HepG2 (cell line): Measurements from ENCODE around the gene CAPZA1. TPM values are rescaled to one million over a fixed set of nuclear protein-coding genes. Genes with fewer than 3 reads are reported as not detected.

Source experiments
- ELF1 ChIP-seq: sonication (generic); formaldehyde crosslinking; IDR thresholded peaks from 2 replicates; pipeline ENCODE4 v1.4.0; 2020; ENCODE audit warnings: missing genetic modification reagents
- GABPB1 ChIP-seq: IDR thresholded peaks from 2 replicates; pipeline ENCODE4 v1.6.1; 2016; ENCODE audit warnings: mild to moderate bottlenecking, missing genetic modification reagents, moderate library complexity, missing compliant biosample characterization
- IRX3 ChIP-seq: sonication (generic); formaldehyde crosslinking; IDR thresholded peaks from 2 replicates; pipeline ENCODE4 v1.8.1; 2023; ENCODE audit warnings: mild to moderate bottlenecking, low read depth, missing genetic modification reagents, borderline replicate concordance
- ISX ChIP-seq: sonication (generic); formaldehyde crosslinking; conservative IDR thresholded peaks from 2 replicates; pipeline ENCODE4 v1.5.0; 2020; ENCODE audit warnings: missing genetic modification reagents
- KDM6A ChIP-seq: IDR thresholded peaks from 2 replicates; pipeline ENCODE4 v1.6.1; 2016; ENCODE audit warnings: low read depth
- MBD4 ChIP-seq: IDR thresholded peaks from 2 replicates; pipeline ENCODE4 v1.6.1; 2012; ENCODE audit warnings: low read length, inconsistent platforms, borderline replicate concordance
- MTA1 ChIP-seq: sonication (generic); formaldehyde crosslinking; IDR thresholded peaks from 2 replicates; pipeline ENCODE4 v1.4.0; 2020; ENCODE audit warnings: missing genetic modification reagents, mild to moderate bottlenecking, borderline replicate concordance
- NCOA1 ChIP-seq: sonication (generic); formaldehyde crosslinking; IDR thresholded peaks from 2 replicates; pipeline ENCODE4 v1.9.0; 2021; ENCODE audit warnings: missing genetic modification reagents
- NFIC ChIP-seq: IDR thresholded peaks from 2 replicates; pipeline ENCODE4 v1.6.1; 2012; ENCODE audit warnings: mild to moderate bottlenecking, low read length, inconsistent platforms
- NONO ChIP-seq, 2 experiments: fragments of 450-650 bp in 1 of 2; sonication (generic) in 1 of 2; formaldehyde crosslinking in 1 of 2; IDR thresholded peaks in 1 of 2; conservative IDR thresholded peaks in 1 of 2; 2 replicates each; pipeline versions ENCODE4 v1.6.1 to v1.8.0; 2017 to 2022; ENCODE audit warnings: mild to moderate bottlenecking in 1 of 2, missing genetic modification reagents in 1 of 2, moderate library complexity in 1 of 2
- PATZ1 ChIP-seq: sonication (generic); formaldehyde crosslinking; IDR thresholded peaks from 2 replicates; pipeline ENCODE4 v1.4.0; 2020; ENCODE audit warnings: missing genetic modification reagents
- PHF21A ChIP-seq: sonication (generic); formaldehyde crosslinking; IDR thresholded peaks from 2 replicates; pipeline ENCODE4 v1.5.0; 2020; ENCODE audit warnings: mild to moderate bottlenecking, missing genetic modification reagents
- PLRG1 ChIP-seq: fragments of 450-650 bp; conservative IDR thresholded peaks from 2 replicates; pipeline ENCODE4 v1.6.1; 2016
- PRMT3 ChIP-seq: sonication (generic); formaldehyde crosslinking; IDR thresholded peaks from 2 replicates; pipeline ENCODE4 v1.8.1; 2022; ENCODE audit warnings: low read depth, mild to moderate bottlenecking, moderate library complexity, missing genetic modification reagents, borderline replicate concordance
- SKI ChIP-seq: fragments of 450-650 bp; IDR thresholded peaks from one replicate; pipeline ENCODE4 v1.6.1; 2018; ENCODE audit warnings: mild to moderate bottlenecking; ENCODE audit not compliant: partially characterized antibody
- SNRNP70 ChIP-seq: fragments of 200-400 bp; formaldehyde crosslinking; IDR thresholded peaks from 2 replicates; pipeline ENCODE4 v1.6.1; 2017; ENCODE audit warnings: mild to moderate bottlenecking, low read depth, low read length, moderate library complexity
- SP5 ChIP-seq: IDR thresholded peaks from 2 replicates; pipeline ENCODE4 v1.6.1; 2016; ENCODE audit warnings: low read depth, borderline replicate concordance
- TRIM24 ChIP-seq: sonication (generic); formaldehyde crosslinking; IDR thresholded peaks from 2 replicates; pipeline ENCODE4 v1.8.0; 2022; ENCODE audit warnings: mild to moderate bottlenecking, missing genetic modification reagents
- TSC22D2 ChIP-seq: sonication (generic); formaldehyde crosslinking; IDR thresholded peaks from 2 replicates; pipeline ENCODE4 v1.5.1; 2020; ENCODE audit warnings: missing genetic modification reagents, mild to moderate bottlenecking, borderline replicate concordance
- ZBTB34 ChIP-seq: sonication (generic); formaldehyde crosslinking; IDR thresholded peaks from 2 replicates; pipeline ENCODE4 v1.8.0; 2022; ENCODE audit warnings: mild to moderate bottlenecking, missing genetic modification reagents
- ZFP1 ChIP-seq: IDR thresholded peaks from 2 replicates; pipeline ENCODE4 v1.6.1; 2016
- ZFP36L1 ChIP-seq: sonication (generic); formaldehyde crosslinking; IDR thresholded peaks from 2 replicates; pipeline ENCODE4 v1.8.0; 2022; ENCODE audit warnings: mild to moderate bottlenecking, missing genetic modification reagents, moderate library complexity
- ZNF34 ChIP-seq: sonication (generic); formaldehyde crosslinking; IDR thresholded peaks from 2 replicates; pipeline ENCODE4 v1.4.0; 2020; ENCODE audit warnings: mild to moderate bottlenecking, missing genetic modification reagents, borderline replicate concordance
- ZNF883 ChIP-seq: sonication (generic); formaldehyde crosslinking; IDR thresholded peaks from 2 replicates; pipeline ENCODE4 v1.5.1; 2020; ENCODE audit warnings: mild to moderate bottlenecking, missing genetic modification reagents; ENCODE audit errors: not compliant biosample characterization
- polyA plus RNA-seq, 8 experiments: library from polyadenylated mRNA; depleted of rRNA in 3 of 8; stranded (reverse) in 7 of 8; unstranded in 1 of 8; fragments of >200 nt; fragmentation: Illumina TruSeq in 4 of 8; extraction: Trizol in 4 of 8; gene quantifications; 2 replicates each; pipeline versions ENCODE4 v1.2.1 to v1.2.3, GENCODE V29; 2011 to 2016; ENCODE audit warnings: low read depth in 4 of 8, missing spikeins in 1 of 8, mixed read lengths in 1 of 8; ENCODE audit not compliant: insufficient read depth in 1 of 8
- total RNA-seq, 5 experiments: library from RNA; depleted of rRNA; stranded (reverse); fragments of >200 nt; fragmentation: Illumina TruSeq; extraction: Trizol; gene quantifications; 2 replicates each; pipeline ENCODE4 v1.2.3, GENCODE V29; 2016; ENCODE audit warnings: low read depth in 1 of 5
- TF ChIP-seq, protein P1 (sequence below): sonication (generic); formaldehyde crosslinking; IDR thresholded peaks from 2 replicates; pipeline ENCODE4 v1.4.0; 2020; ENCODE audit warnings: missing genetic modification reagents

The CAPZA1 gene
- total and polyA plus RNA-seq, 2 of the 13 experiments (the other 11 are each of a cell fraction or from before 2014, with no cell fraction given) = 67.0 to 117 TPM

DNA sequence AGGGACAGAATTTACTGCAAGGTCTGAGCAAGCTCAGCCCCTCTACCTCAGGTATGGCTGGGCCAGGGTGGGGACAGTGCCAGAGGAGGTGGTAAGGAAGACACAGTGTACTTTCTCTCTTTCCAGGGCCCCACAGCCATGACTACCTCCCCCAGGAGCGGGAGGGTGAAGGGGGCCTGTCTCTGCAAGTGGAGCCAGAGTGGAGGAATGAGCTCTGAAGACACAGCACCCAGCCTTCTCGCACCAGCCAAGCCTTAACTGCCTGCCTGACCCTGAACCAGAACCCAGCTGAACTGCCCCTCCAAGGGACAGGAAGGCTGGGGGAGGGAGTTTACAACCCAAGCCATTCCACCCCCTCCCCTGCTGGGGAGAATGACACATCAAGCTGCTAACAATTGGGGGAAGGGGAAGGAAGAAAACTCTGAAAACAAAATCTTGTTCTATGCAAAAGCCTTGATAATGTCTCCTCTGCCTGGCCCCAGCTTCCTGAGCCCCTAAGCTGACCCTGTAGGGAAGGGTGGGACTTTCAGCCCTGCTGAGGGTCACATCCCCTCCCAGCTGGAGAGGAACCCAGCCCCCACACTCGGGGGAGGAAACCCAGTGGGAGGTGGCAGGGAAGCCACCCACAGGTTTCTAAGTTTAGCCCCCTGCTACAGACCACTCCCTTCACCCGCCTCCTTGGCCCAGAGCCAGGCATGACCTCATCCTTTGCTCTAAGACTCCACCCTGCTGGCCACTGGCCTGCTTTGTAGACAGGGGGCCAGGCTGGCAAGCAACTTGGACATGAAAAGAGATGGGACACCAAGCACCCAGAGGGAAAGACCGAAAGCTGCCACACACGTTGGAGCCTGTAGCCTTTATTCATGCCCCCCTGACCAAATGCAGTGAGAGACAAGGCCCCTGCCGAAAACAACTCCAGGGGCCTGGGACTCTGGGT lies 80.9 kb downstream of the CAPZA1 start (continued):
- TF ChIP-seq ZBTB34 (CRISPR knock-in tag) (no peak), ZFP36L1 (peak; percentile 47; the same call in 1 of the 2 replicates), TSC22D2 (CRISPR knock-in tag) (no peak), ZFP1 (CRISPR knock-in tag) (peak; percentile 33; the same call in 1 of the 2 replicates), ZNF883 (peak; percentile 15), IRX3 (CRISPR knock-in tag) (no peak), SP5 (CRISPR knock-in tag) (peak; percentile 67; the same call in 1 of the 2 replicates), MBD4 (no peak), ELF1 (CRISPR knock-in tag) (peak; percentile 19; the same call in 1 of the 2 replicates), PLRG1 (no peak), SNRNP70 (no peak), ISX (CRISPR knock-in tag) (no peak), NONO (IDR thresholded peaks at IDR 0.05) (no peak), NONO (CRISPR knock-in tag; conservative IDR thresholded peaks at IDR 0.05) (0 out of 2 replicates have a peak, but pooled peaks have one; percentile 20), KDM6A (CRISPR knock-in tag) (peak; percentile 38; the same call in 1 of the 2 replicates), PRMT3 (CRISPR knock-in tag) (no peak), SKI (peak; percentile 7), NCOA1 (CRISPR knock-in tag) (no peak), MTA1 (CRISPR knock-in tag) (no peak), PHF21A (peak; percentile 31; the same call in 1 of the 2 replicates), PATZ1 (CRISPR knock-in tag) (peak; percentile 85), TRIM24 (no peak), NFIC (peak; percentile 83), ZNF34 (CRISPR knock-in tag) (no peak), GABPB1 (0 out of 2 replicates have a peak, but pooled peaks have one; percentile 32)
- TF ChIP-seq, protein P1, sequence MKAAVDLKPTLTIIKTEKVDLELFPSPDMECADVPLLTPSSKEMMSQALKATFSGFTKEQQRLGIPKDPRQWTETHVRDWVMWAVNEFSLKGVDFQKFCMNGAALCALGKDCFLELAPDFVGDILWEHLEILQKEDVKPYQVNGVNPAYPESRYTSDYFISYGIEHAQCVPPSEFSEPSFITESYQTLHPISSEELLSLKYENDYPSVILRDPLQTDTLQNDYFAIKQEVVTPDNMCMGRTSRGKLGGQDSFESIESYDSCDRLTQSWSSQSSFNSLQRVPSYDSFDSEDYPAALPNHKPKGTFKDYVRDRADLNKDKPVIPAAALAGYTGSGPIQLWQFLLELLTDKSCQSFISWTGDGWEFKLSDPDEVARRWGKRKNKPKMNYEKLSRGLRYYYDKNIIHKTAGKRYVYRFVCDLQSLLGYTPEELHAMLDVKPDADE (CRISPR knock-in tag) = no peak
